SK-N-SH (cell line): ENCODE data around the gene LPP. TPM values are rescaled to one million over a fixed set of nuclear protein-coding genes. Genes with fewer than 3 reads are reported as not detected.

Experiments
- CTCF ChIA-PET: fragments of 300-600, 350-600 bp; formaldehyde crosslinking; extraction: SDS; loops from one replicate; lab custom pipeline; 2021; lab: Yijun Ruan, JAX
- POLR2A ChIA-PET: fragments of 350-600 bp; sonication (Branson Sonifier 250); formaldehyde crosslinking; extraction: SDS; loops from one replicate; lab custom pipeline; 2020; ENCODE audit warnings: antibody characterized with exemption, inconsistent platforms; lab: Yijun Ruan, JAX
- DNase-seq: peaks from one replicate; pipeline ENCODE4 v3.0.0; 2012
- H2AFZ ChIP-seq: fragments of 200-600 bp; sonication (generic); 2 replicates; pipeline ENCODE4 v1.8.1; 2016; ENCODE audit warnings: antibody characterized with exemption, mild to moderate bottlenecking, low read depth
- H3F3A ChIP-seq: fragments of 200-600 bp; sonication (generic); replicated peaks from 2 replicates; pipeline ENCODE3; 2016; ENCODE audit warnings: antibody characterized with exemption, mild to moderate bottlenecking; ENCODE audit not compliant: insufficient read depth
- H3K27ac ChIP-seq, 2 experiments: fragments of 200-500 bp in 1 of 2; fragments of 200-600 bp in 1 of 2; sonication (Bioruptor generic) in 1 of 2; sonication (generic), shearing (Covaris generic) in 1 of 2; 2 replicates each; pipeline versions ENCODE4 v1.5.1 to v1.6.1; 2014 to 2016; ENCODE audit warnings: low read depth in 2 of 2, inconsistent platforms in 1 of 2, low read length in 1 of 2, mild to moderate bottlenecking in 1 of 2, mixed read lengths in 1 of 2
- H3K27me3 ChIP-seq: fragments of 200-600 bp; sonication (generic), shearing (Covaris generic); 2 replicates; pipeline ENCODE4 v1.6.1; 2016; ENCODE audit warnings: mixed run types; ENCODE audit not compliant: insufficient read depth
- H3K36me3 ChIP-seq, 2 experiments: fragments of 200-500 bp in 1 of 2; fragments of 200-600 bp in 1 of 2; sonication (Bioruptor generic) in 1 of 2; sonication (generic) in 1 of 2; replicated peaks in 1 of 2; 2 replicates each; pipeline versions ENCODE3 to v1.5.1; 2014 to 2016; ENCODE audit warnings: low read length in 1 of 2, mild to moderate bottlenecking in 1 of 2; ENCODE audit not compliant: insufficient read depth in 2 of 2, control insufficient read depth in 1 of 2
- H3K4me1 ChIP-seq, 2 experiments: fragments of 200-500 bp in 1 of 2; fragments of 200-600 bp in 1 of 2; sonication (Bioruptor generic) in 1 of 2; sonication (generic), shearing (Covaris generic) in 1 of 2; 2 replicates each; pipeline versions ENCODE4 v1.5.1 to v1.6.1; 2014 to 2016; ENCODE audit warnings: low read depth in 1 of 2, low read length in 1 of 2, mixed run types in 1 of 2; ENCODE audit not compliant: insufficient read depth in 2 of 2, control insufficient read depth in 1 of 2
- H3K4me2 ChIP-seq: fragments of 200-600 bp; sonication (generic), shearing (Covaris generic); 2 replicates; pipeline ENCODE4 v1.6.1; 2017; ENCODE audit warnings: mixed run types
- H3K4me3 ChIP-seq, 2 experiments: fragments of 200-500 bp in 1 of 2; fragments of 200-600 bp in 1 of 2; sonication (Bioruptor generic) in 1 of 2; sonication (generic), shearing (Covaris generic) in 1 of 2; 2 replicates each; pipeline versions ENCODE4 v1.5.1 to v1.8.1; 2014 to 2016; ENCODE audit warnings: low read depth in 2 of 2, inconsistent platforms in 1 of 2, low read length in 1 of 2, mild to moderate bottlenecking in 1 of 2, mixed read lengths in 1 of 2, moderate library complexity in 1 of 2
- H3K79me2 ChIP-seq: fragments of 200-600 bp; sonication (generic); 2 replicates; pipeline ENCODE4 v1.8.1; 2017; ENCODE audit warnings: mild to moderate bottlenecking; ENCODE audit not compliant: insufficient read depth
- H3K9ac ChIP-seq: fragments of 200-600 bp; sonication (generic); 2 replicates; pipeline ENCODE4 v1.6.1; 2017; ENCODE audit warnings: mixed run types
- H3K9me2 ChIP-seq: fragments of 200-600 bp; sonication (generic); 2 replicates; pipeline ENCODE4 v1.6.1; 2017; ENCODE audit warnings: mixed run types
- H3K9me3 ChIP-seq: fragments of 200-600 bp; sonication (generic); 2 replicates; pipeline ENCODE4 v1.6.1; 2017; ENCODE audit warnings: mixed run types, mild to moderate bottlenecking, moderate library complexity
- H4K20me1 ChIP-seq: fragments of 200-600 bp; sonication (generic); 2 replicates; pipeline ENCODE4 v1.6.1; 2017; ENCODE audit warnings: mild to moderate bottlenecking, mixed run types; ENCODE audit not compliant: insufficient read depth
- CHD2 ChIP-seq: fragments of 150-350 bp; IDR thresholded peaks from 2 replicates; pipeline ENCODE4 v1.6.1; 2018; ENCODE audit warnings: low read length; ENCODE audit not compliant: partially characterized antibody
- ELF1 ChIP-seq: IDR thresholded peaks from 2 replicates; pipeline ENCODE4 v1.4.0; 2012
- EZH2phosphoT487 ChIP-seq: fragments of 200-600 bp; sonication (generic); IDR thresholded peaks from 2 replicates; pipeline ENCODE4 v1.6.1; 2017; ENCODE audit warnings: low read depth, mixed run types, mild to moderate bottlenecking, antibody characterized with exemption, moderate library complexity, borderline replicate concordance
- GATA2 ChIP-seq: sonication (generic); formaldehyde crosslinking; IDR thresholded peaks from 2 replicates; pipeline ENCODE4 v1.5.0; 2020; ENCODE audit warnings: mild to moderate bottlenecking, missing genetic modification reagents
- MAX ChIP-seq: IDR thresholded peaks from 2 replicates; pipeline ENCODE4 v1.4.0; 2012; ENCODE audit warnings: low read depth
- MEF2A ChIP-seq: IDR thresholded peaks from 2 replicates; pipeline ENCODE4 v1.4.0; 2012; ENCODE audit warnings: low read depth, borderline replicate concordance
- NFIC ChIP-seq: IDR thresholded peaks from 2 replicates; pipeline ENCODE4 v1.4.0; 2012; ENCODE audit warnings: borderline replicate concordance
- PBX3 ChIP-seq: IDR thresholded peaks from 2 replicates; pipeline ENCODE4; 2012
- RCOR1 ChIP-seq: fragments of 150-350 bp; IDR thresholded peaks from 2 replicates; pipeline ENCODE4 v1.6.1; 2017; ENCODE audit warnings: antibody characterized with exemption, low read length
- USF1 ChIP-seq: IDR thresholded peaks from 2 replicates; pipeline ENCODE4 v1.4.0; 2012; ENCODE audit warnings: low read depth, borderline replicate concordance
- WGBS: methylation state at CpG from one replicate; pipeline ENCODE4 v1.1.6; 2017; ENCODE audit warnings: low lambda C conversion rate; 5-methylcytosine and 5-hydroxymethylcytosine counted together
- polyA plus RNA-seq, 3 experiments: library from polyadenylated mRNA; depleted of rRNA; stranded (reverse); fragments of >200 nt; gene quantifications; 2 replicates each; pipeline ENCODE4 v1.2.3, GENCODE V29; 2012

LPP gene
- polyA plus RNA-seq, 1 of the 3 experiments (the other 2 are of a cell fraction) = 6.6 TPM

- CTCF ChIA-PET = no interaction called here
- WGBS = 64% methylated on average over 5 of the region's 5 CpGs
- POLR2A ChIA-PET = no interaction called here
- H3K9me3 ChIP-seq = no peaks in the 10 kb centered on the region
- no peak for DNase-seq
- no peak overlapping the region for H2AFZ ChIP-seq
- H3K27ac ChIP-seq = no peak overlapping the region
- H3K36me3 ChIP-seq = no peaks in the 10 kb centered on the region
- no peaks in the 10 kb centered on the region for H3K79me2 ChIP-seq
- H4K20me1 ChIP-seq = no peaks in the 10 kb centered on the region
- no peak overlapping the region for H3K9ac ChIP-seq
- H3K4me3 ChIP-seq = no peak overlapping the region
- TF ChIP-seq CHD2 = no peak
- TF ChIP-seq PBX3 = no peak
- TF ChIP-seq RCOR1 = no peak
- H3K4me2 ChIP-seq = no peak overlapping the region
- no peaks in the 10 kb centered on the region for H3K27me3 ChIP-seq
- no peaks in the 10 kb centered on the region for H3K4me1 ChIP-seq
- no peaks in the 10 kb centered on the region for H3K9me2 ChIP-seq
- no peaks in the 10 kb centered on the region for H3F3A ChIP-seq
These were observed 47.5 kb upstream of the LPP start for GRCh38 chr3:188106454-188106853.

GRCh38 chr3:188106887-188107830, 46.8 kb upstream of the LPP start:
- Histone ChIP-seq H3K4me2 (no peak overlapping the region), H2AFZ (no peak overlapping the region), H3K9me2 (no peaks in the 10 kb centered on the region), H3K9ac (no peak overlapping the region)
- CTCF ChIA-PET = no interaction called here
- 57% methylated on average over 15 of the region's 15 CpGs for WGBS
- TF ChIP-seq ELF1 = no peak
- TF ChIP-seq MEF2A = no peak
- TF ChIP-seq NFIC = no peak
- no peak for TF ChIP-seq EZH2phosphoT487
- TF ChIP-seq, all 33 proteins: peak for 0
- no peaks in the 10 kb centered on the region for H3K9me3 ChIP-seq
- H3K27me3 ChIP-seq = no peaks in the 10 kb centered on the region
- DNase-seq = no peak
- H3F3A ChIP-seq = no peaks in the 10 kb centered on the region
- POLR2A ChIA-PET = no interaction called here
- no peaks in the 10 kb centered on the region for H3K36me3 ChIP-seq
- no peaks in the 10 kb centered on the region for H4K20me1 ChIP-seq
- no peak overlapping the region for H3K4me3 ChIP-seq
- H3K4me1 ChIP-seq = no peaks in the 10 kb centered on the region
- no peak overlapping the region for H3K27ac ChIP-seq
- no peaks in the 10 kb centered on the region for H3K79me2 ChIP-seq

- Histone ChIP-seq H3K36me3 (no peaks in the 10 kb centered on the region), H3K4me1 (no peaks in the 10 kb centered on the region), H3K27me3 (no peaks in the 10 kb centered on the region), H3K9me2 (no peaks in the 10 kb centered on the region), H3K4me2 (no peak overlapping the region), H2AFZ (no peak overlapping the region; the same call in 1 of the 2 replicates), H4K20me1 (no peaks in the 10 kb centered on the region), H3F3A (no peaks in the 10 kb centered on the region), H3K79me2 (no peaks in the 10 kb centered on the region), H3K4me3 (no peak overlapping the region), H3K27ac (no peak overlapping the region), H3K9me3 (no peaks in the 10 kb centered on the region), H3K9ac (no peak overlapping the region)
- ChIA-PET CTCF (no interaction called here), POLR2A (no interaction called here)
- 78% methylated on average over 4 of the region's 4 CpGs for WGBS
- no peak for TF ChIP-seq MAX
- TF ChIP-seq GATA2 (CRISPR knock-in tag) = no peak
- TF ChIP-seq USF1 = no peak
- DNase-seq = no peak
These were observed 45.1 kb upstream of the LPP start for GRCh38 chr3:188108703-188109412.
